SK-N-SH treated with all-trans-retinoic acid at 6 μM for 48 hours (cell line): Measurements from ENCODE around the gene LILRA5.

Experiments
- ATAC-seq: fragments of 200-7000 bp; cut with Tn5 transposase; 3 replicates; pipeline ENCODE4 v1.9.1; 2020; ENCODE audit warnings: mild to moderate bottlenecking, moderate library complexity
- ARNTL ChIP-seq: fragments of 450-650 bp; formaldehyde crosslinking; IDR thresholded peaks from 2 replicates; pipeline ENCODE4 v1.5.0; 2020; ENCODE audit warnings: low read depth, mild to moderate bottlenecking, moderate library complexity, borderline replicate concordance
- BACH2 ChIP-seq: fragments of 250-450 bp; sonication (Bioruptor Pico); IDR thresholded peaks from 2 replicates; pipeline ENCODE4 v1.9.0; 2021; ENCODE audit warnings: mild to moderate bottlenecking, borderline replicate concordance
- CSDC2 ChIP-seq: fragments of 250-450 bp; sonication (Bioruptor Pico); IDR thresholded peaks from 2 replicates; pipeline ENCODE4 v1.5.0; 2020; ENCODE audit warnings: mild to moderate bottlenecking, moderate library complexity
- ESRRG ChIP-seq: fragments of 250-450 bp; sonication (Bioruptor Pico); IDR thresholded peaks from 2 replicates; pipeline ENCODE4 v1.6.1; 2021; ENCODE audit warnings: mild to moderate bottlenecking
- GLIS3 ChIP-seq: fragments of 250-450 bp; sonication (Bioruptor Pico); IDR thresholded peaks from 2 replicates; pipeline ENCODE4 v1.5.0; 2020; ENCODE audit warnings: mild to moderate bottlenecking, moderate library complexity
- ISL1 ChIP-seq: fragments of 250-450 bp; sonication (Bioruptor Pico); IDR thresholded peaks from 2 replicates; pipeline ENCODE4 v2.1.2; 2022; ENCODE audit warnings: mild to moderate bottlenecking, moderate library complexity
- OSR1 ChIP-seq: fragments of 250-450 bp; sonication (Bioruptor Pico); IDR thresholded peaks from 2 replicates; pipeline ENCODE4 v1.8.0; 2022; ENCODE audit warnings: moderate library complexity, mild to moderate bottlenecking, inconsistent platforms
- RARB ChIP-seq: fragments of 250-450 bp; sonication (Bioruptor Pico); IDR thresholded peaks from 2 replicates; pipeline ENCODE4 v1.8.0; 2021; ENCODE audit warnings: mild to moderate bottlenecking, moderate library complexity
- SNAI2 ChIP-seq: fragments of 250-450 bp; sonication (Bioruptor Pico); IDR thresholded peaks from 2 replicates; pipeline ENCODE4 v1.5.0; 2020; ENCODE audit warnings: mild to moderate bottlenecking, moderate library complexity
- TCF4 ChIP-seq: fragments of 250-450 bp; sonication (Bioruptor Pico); IDR thresholded peaks from 2 replicates; pipeline ENCODE4 v1.8.0; 2021; ENCODE audit warnings: mild to moderate bottlenecking, moderate library complexity, borderline replicate concordance
- TOX ChIP-seq: fragments of 250-450 bp; sonication (Bioruptor Pico); IDR thresholded peaks from 2 replicates; pipeline ENCODE4 v1.8.0; 2021; ENCODE audit warnings: mild to moderate bottlenecking, moderate library complexity, borderline replicate concordance
- ZFP3 ChIP-seq: fragments of 250-450 bp; sonication (Bioruptor Pico); IDR thresholded peaks from 2 replicates; pipeline ENCODE4 v1.5.0; 2020; ENCODE audit warnings: mild to moderate bottlenecking, moderate library complexity
- ZNF565 ChIP-seq: fragments of 450-650 bp; formaldehyde crosslinking; conservative IDR thresholded peaks from 2 replicates; pipeline ENCODE4 v1.5.0; 2020; ENCODE audit warnings: low read depth, mild to moderate bottlenecking, moderate library complexity
- ZNF70 ChIP-seq: fragments of 450-650 bp; formaldehyde crosslinking; IDR thresholded peaks from 2 replicates; pipeline ENCODE4 v1.5.0; 2020; ENCODE audit warnings: mild to moderate bottlenecking, moderate library complexity
- ZNF8 ChIP-seq: fragments of 450-650 bp; formaldehyde crosslinking; IDR thresholded peaks from 2 replicates; pipeline ENCODE4 v1.5.0; 2020; ENCODE audit warnings: mild to moderate bottlenecking, moderate library complexity
- TF ChIP-seq, protein P1 (sequence below): fragments of 250-450 bp; sonication (Bioruptor Pico); IDR thresholded peaks from 2 replicates; pipeline ENCODE4 v1.5.0; 2020; ENCODE audit warnings: mild to moderate bottlenecking, moderate library complexity
- TF ChIP-seq, protein P2 (sequence below): fragments of 250-450 bp; sonication (Bioruptor Pico); IDR thresholded peaks from 2 replicates; pipeline ENCODE4 v1.5.1; 2021; ENCODE audit warnings: mild to moderate bottlenecking, moderate library complexity
- TF ChIP-seq, protein P3 (sequence below): fragments of 250-450 bp; sonication (Bioruptor Pico); IDR thresholded peaks from 2 replicates; pipeline ENCODE4 v1.5.1; 2020; ENCODE audit warnings: low read depth, mild to moderate bottlenecking, moderate library complexity

LILRA5 gene

DNA sequence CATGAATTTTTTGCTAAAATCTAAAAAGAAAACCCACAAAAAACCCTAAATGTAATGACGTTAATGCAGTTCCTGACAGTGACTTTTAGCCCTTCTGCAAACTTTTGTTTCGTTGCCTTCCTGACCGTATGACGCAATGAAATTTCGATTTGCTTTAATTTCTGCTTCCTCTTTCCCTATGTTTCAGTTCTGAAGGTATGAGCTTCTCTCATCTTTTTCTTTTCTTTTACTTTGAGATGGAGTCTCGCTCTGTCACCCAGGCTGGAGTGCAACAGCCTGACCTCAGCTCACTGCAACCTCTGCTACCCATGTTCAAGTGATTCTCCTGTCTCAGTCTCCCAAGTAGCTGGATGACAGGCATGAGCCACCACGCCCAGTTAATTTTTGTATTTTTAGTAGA is 6.1 kb upstream of the LILRA5 start:
- TF ChIP-seq, protein P1, sequence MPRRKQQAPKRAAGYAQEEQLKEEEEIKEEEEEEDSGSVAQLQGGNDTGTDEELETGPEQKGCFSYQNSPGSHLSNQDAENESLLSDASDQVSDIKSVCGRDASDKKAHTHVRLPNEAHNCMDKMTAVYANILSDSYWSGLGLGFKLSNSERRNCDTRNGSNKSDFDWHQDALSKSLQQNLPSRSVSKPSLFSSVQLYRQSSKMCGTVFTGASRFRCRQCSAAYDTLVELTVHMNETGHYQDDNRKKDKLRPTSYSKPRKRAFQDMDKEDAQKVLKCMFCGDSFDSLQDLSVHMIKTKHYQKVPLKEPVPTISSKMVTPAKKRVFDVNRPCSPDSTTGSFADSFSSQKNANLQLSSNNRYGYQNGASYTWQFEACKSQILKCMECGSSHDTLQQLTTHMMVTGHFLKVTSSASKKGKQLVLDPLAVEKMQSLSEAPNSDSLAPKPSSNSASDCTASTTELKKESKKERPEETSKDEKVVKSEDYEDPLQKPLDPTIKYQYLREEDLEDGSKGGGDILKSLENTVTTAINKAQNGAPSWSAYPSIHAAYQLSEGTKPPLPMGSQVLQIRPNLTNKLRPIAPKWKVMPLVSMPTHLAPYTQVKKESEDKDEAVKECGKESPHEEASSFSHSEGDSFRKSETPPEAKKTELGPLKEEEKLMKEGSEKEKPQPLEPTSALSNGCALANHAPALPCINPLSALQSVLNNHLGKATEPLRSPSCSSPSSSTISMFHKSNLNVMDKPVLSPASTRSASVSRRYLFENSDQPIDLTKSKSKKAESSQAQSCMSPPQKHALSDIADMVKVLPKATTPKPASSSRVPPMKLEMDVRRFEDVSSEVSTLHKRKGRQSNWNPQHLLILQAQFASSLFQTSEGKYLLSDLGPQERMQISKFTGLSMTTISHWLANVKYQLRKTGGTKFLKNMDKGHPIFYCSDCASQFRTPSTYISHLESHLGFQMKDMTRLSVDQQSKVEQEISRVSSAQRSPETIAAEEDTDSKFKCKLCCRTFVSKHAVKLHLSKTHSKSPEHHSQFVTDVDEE (CRISPR knock-in tag): no peak
- TF ChIP-seq ISL1 (CRISPR knock-in tag) (no peak), TCF4 (CRISPR knock-in tag) (no peak), ESRRG (CRISPR knock-in tag) (no peak)
- ATAC-seq: no peak

DNA sequence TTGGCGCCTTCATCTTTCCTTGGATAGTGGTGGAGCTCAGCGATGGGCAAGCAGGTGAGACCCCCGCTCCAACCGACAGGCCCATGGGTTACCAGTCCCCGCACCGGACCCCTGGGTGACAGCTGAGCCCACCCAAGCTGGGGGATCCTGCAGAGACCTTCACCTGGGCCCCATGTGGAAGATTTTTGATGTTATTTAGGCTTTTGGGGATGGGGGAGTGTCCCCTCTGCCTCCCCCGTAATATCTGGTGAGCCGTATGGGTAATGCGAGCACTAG is 4.9 kb upstream of the LILRA5 start:
- no peak for TF ChIP-seq SNAI2 (CRISPR knock-in tag)
- TF ChIP-seq ZFP3 (CRISPR knock-in tag): no peak
- no peak for TF ChIP-seq GLIS3 (CRISPR knock-in tag)
- no peak for TF ChIP-seq ZNF70 (CRISPR knock-in tag)
- no peak for TF ChIP-seq ESRRG (CRISPR knock-in tag)
- TF ChIP-seq TOX (CRISPR knock-in tag): no peak
- no peak for TF ChIP-seq BACH2 (CRISPR knock-in tag)
- TF ChIP-seq, protein P2, sequence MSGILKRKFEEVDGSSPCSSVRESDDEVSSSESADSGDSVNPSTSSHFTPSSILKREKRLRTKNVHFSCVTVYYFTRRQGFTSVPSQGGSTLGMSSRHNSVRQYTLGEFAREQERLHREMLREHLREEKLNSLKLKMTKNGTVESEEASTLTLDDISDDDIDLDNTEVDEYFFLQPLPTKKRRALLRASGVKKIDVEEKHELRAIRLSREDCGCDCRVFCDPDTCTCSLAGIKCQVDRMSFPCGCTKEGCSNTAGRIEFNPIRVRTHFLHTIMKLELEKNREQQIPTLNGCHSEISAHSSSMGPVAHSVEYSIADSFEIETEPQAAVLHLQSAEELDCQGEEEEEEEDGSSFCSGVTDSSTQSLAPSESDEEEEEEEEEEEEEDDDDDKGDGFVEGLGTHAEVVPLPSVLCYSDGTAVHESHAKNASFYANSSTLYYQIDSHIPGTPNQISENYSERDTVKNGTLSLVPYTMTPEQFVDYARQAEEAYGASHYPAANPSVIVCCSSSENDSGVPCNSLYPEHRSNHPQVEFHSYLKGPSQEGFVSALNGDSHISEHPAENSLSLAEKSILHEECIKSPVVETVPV (CRISPR knock-in tag): no peak
- TF ChIP-seq, all 23 proteins: peak for 0
- ATAC-seq: no peak

DNA sequence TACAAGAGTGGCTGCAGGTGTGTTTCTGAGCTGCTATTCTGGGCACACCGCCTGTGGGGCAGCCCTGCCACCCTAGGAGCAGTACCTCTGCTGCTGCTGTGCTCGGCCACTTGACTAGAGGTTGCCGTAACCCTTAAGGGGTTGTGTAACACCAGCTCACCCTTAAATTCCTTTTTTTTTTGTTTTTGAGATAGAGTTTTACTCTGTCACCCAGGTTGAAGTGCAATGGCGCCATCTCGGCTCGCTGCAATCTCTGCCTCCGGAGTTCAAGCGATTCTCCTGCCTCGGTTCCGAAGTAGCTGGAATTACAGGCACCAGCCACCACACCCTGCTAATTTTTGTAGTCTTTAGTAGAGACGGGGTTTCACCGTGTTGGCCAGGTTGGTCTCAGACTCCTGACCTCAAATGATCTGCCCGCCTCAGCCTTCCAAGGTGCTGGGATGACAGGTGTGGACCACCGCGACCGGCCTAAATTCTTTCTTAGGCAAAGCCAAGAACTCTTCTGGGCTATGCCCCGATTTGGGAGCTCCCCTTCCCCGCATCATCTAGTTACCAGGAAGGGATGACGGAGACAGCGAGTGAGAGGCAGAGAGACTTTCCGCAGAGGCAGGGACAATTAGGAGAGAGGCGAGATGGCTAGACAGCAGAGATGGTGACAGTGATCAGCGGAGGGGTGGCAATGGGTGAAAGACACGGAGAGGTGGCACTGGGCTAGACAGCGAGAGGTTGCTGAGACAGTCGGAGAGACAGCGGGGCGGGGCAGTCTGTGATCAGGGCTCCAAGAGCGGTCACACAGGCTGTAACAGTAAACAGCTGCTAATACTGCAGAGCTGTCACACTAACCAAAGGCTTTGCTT is 4.4 kb upstream of the LILRA5 start:
- no peak for ATAC-seq
- no peak for TF ChIP-seq ZNF565 (CRISPR knock-in tag)
- no peak for TF ChIP-seq ZFP3 (CRISPR knock-in tag)
- TF ChIP-seq TOX (CRISPR knock-in tag): no peak
- no peak for TF ChIP-seq CSDC2 (CRISPR knock-in tag)
- TF ChIP-seq, protein P1 (CRISPR knock-in tag): no peak
- TF ChIP-seq SNAI2 (CRISPR knock-in tag): no peak
- TF ChIP-seq RARB (CRISPR knock-in tag): no peak
- TF ChIP-seq ARNTL (CRISPR knock-in tag): no peak
- TF ChIP-seq GLIS3 (CRISPR knock-in tag): no peak
- TF ChIP-seq ZNF70 (CRISPR knock-in tag): no peak
- TF ChIP-seq, protein P3, sequence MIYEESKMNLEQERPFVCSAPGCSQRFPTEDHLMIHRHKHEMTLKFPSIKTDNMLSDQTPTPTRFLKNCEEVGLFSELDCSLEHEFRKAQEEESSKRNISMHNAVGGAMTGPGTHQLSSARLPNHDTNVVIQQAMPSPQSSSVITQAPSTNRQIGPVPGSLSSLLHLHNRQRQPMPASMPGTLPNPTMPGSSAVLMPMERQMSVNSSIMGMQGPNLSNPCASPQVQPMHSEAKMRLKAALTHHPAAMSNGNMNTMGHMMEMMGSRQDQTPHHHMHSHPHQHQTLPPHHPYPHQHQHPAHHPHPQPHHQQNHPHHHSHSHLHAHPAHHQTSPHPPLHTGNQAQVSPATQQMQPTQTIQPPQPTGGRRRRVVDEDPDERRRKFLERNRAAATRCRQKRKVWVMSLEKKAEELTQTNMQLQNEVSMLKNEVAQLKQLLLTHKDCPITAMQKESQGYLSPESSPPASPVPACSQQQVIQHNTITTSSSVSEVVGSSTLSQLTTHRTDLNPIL (CRISPR knock-in tag): no peak
- no peak for TF ChIP-seq BACH2 (CRISPR knock-in tag)
- no peak for TF ChIP-seq ISL1 (CRISPR knock-in tag)

DNA sequence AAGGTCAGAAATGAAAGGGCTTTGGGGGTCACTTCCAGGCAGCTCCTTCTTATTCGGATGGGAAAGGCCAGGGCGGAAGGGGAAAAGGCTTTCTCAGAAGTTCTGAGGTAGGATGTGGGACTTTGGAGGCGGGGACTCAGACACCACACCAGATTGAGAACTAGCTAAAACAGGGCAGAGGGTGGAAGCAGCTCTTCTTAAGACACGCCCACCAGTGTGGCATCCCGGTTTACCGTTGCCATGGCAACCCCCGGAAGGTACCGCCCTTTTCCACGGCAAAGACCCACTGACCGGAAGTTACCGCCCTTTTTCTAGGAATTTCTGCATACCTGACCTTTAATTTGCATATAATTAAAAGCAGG is 3.8 kb upstream of the LILRA5 start:
- no peak for ATAC-seq
- TF ChIP-seq TCF4 (CRISPR knock-in tag) (no peak), TOX (CRISPR knock-in tag) (no peak), ZFP3 (CRISPR knock-in tag) (no peak), CSDC2 (CRISPR knock-in tag) (no peak), BACH2 (CRISPR knock-in tag) (no peak), SNAI2 (CRISPR knock-in tag) (no peak), ZNF8 (no peak), RARB (CRISPR knock-in tag) (no peak), ZNF565 (CRISPR knock-in tag) (no peak), GLIS3 (CRISPR knock-in tag) (no peak), OSR1 (CRISPR knock-in tag) (no peak)
- TF ChIP-seq, protein P3 (CRISPR knock-in tag): no peak
- TF ChIP-seq, protein P1 (CRISPR knock-in tag): no peak
